MM.1S (cell line): Measurements from ENCODE around the gene MALRD1.

Experiments
- DNase-seq: peaks from one replicate; pipeline ENCODE4 v3.0.0-alpha.2; 2015
- H2AFZ ChIP-seq: fragments of 300-600 bp; sonication (generic); 2 replicates; pipeline ENCODE4 v1.6.0; 2016; ENCODE audit warnings: antibody characterized with exemption, low read length
- H3F3A ChIP-seq: fragments of 300-600 bp; sonication (generic); 2 replicates; pipeline ENCODE4 v1.6.1; 2016; ENCODE audit warnings: mild to moderate bottlenecking, antibody characterized with exemption, low read length, moderate library complexity, mixed read lengths; ENCODE audit not compliant: insufficient read depth
- H3K27ac ChIP-seq: fragments of 300-600 bp; sonication (generic); 2 replicates; pipeline ENCODE4 v1.5.1; 2016; ENCODE audit warnings: mild to moderate bottlenecking, low read length
- H3K27me3 ChIP-seq: fragments of 300-600 bp; sonication (generic); replicated peaks from 2 replicates; pipeline ENCODE4 v1.6.0; 2016; ENCODE audit warnings: low read length; ENCODE audit not compliant: insufficient read depth
- H3K36me3 ChIP-seq: fragments of 300-600 bp; sonication (generic); replicated peaks from 2 replicates; pipeline ENCODE4 v1.6.1; 2016; ENCODE audit warnings: mild to moderate bottlenecking, low read length, mixed read lengths; ENCODE audit not compliant: insufficient read depth
- H3K4me1 ChIP-seq: fragments of 300-600 bp; sonication (generic); 2 replicates; pipeline ENCODE4 v1.6.1; 2016; ENCODE audit warnings: low read length, mixed read lengths
- H3K4me2 ChIP-seq: fragments of 300-600 bp; sonication (generic); 2 replicates; pipeline ENCODE4 v1.6.0; 2016; ENCODE audit warnings: low read depth, low read length
- H3K4me3 ChIP-seq: fragments of 300-600 bp; sonication (generic); 2 replicates; pipeline ENCODE4 v1.5.1; 2016; ENCODE audit warnings: low read length, mixed read lengths
- H3K79me2 ChIP-seq: fragments of 300-600 bp; sonication (generic); 2 replicates; pipeline ENCODE4 v1.6.1; 2016; ENCODE audit warnings: mixed run types, low read length, mixed read lengths
- H3K9ac ChIP-seq: fragments of 300-600 bp; sonication (generic); 2 replicates; pipeline ENCODE4 v1.6.1; 2016; ENCODE audit warnings: low read length, mixed read lengths
- H3K9me2 ChIP-seq: fragments of 300-600 bp; sonication (generic); replicated peaks from 2 replicates; pipeline ENCODE4 v1.6.1; 2016; ENCODE audit warnings: mild to moderate bottlenecking, low read length, mixed read lengths; ENCODE audit not compliant: insufficient read depth
- H3K9me3 ChIP-seq: fragments of 300-600 bp; sonication (generic); replicated peaks from 2 replicates; pipeline ENCODE4 v1.6.1; 2016; ENCODE audit warnings: mild to moderate bottlenecking, low read length, mixed read lengths; ENCODE audit not compliant: insufficient read depth
- H4K20me1 ChIP-seq: fragments of 300-600 bp; sonication (generic); 2 replicates; pipeline ENCODE4 v1.6.1; 2016; ENCODE audit warnings: mild to moderate bottlenecking, low read length, moderate library complexity, mixed read lengths; ENCODE audit not compliant: insufficient read depth
- EZH2 ChIP-seq: fragments of 300-600 bp; sonication (generic); optimal IDR thresholded peaks from 2 replicates; pipeline ENCODE3; 2017; ENCODE audit warnings: low read depth, mild to moderate bottlenecking, antibody characterized with exemption, low read length, mixed read lengths
- EZH2phosphoT487 ChIP-seq: fragments of 300-600 bp; sonication (generic); IDR thresholded peaks from 2 replicates; pipeline ENCODE4 v1.6.1; 2018; ENCODE audit warnings: antibody characterized with exemption, low read length
- TF ChIP-seq, protein P1 (sequence below): fragments of 300-600 bp; sonication (generic); IDR thresholded peaks from 2 replicates; pipeline ENCODE4 v1.5.1; 2016; ENCODE audit warnings: antibody characterized with exemption, low read length, mixed read lengths

Gene MALRD1

DNA sequence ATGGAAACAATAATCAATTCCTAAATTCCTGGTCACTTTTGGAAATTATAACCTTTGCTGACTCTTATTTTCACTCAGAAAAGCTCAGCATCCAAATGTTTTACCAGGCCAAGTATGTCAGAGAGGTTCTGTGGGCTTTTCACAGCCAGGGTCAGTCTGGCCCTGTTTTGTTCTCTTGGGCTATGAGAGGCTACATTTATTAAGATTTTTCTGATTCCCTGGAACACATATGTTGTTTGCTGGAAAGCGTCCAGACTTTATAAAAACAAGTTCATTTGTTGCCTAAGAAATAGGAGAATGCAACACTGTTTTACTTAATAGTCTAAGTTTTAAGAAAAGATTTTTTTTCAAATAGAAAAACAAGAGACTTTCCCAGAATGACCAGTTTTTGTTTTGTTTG, 529.2 kb downstream of the MALRD1 start:
- no peaks in the 10 kb centered on the region for H3K9me3 ChIP-seq
- H4K20me1 ChIP-seq: no peaks in the 10 kb centered on the region
- no peaks in the 10 kb centered on the region for H3K4me1 ChIP-seq
- H3K27me3 ChIP-seq: no peaks in the 10 kb centered on the region
- H2AFZ ChIP-seq: no peak overlapping the region
- no peak overlapping the region for H3K4me3 ChIP-seq
- DNase-seq: no peak
- H3F3A ChIP-seq: no peaks in the 10 kb centered on the region
- no peak overlapping the region for H3K27ac ChIP-seq
- no peaks in the 10 kb centered on the region for H3K36me3 ChIP-seq
- H3K9ac ChIP-seq: no peak overlapping the region
- H3K79me2 ChIP-seq: no peaks in the 10 kb centered on the region
- no peak overlapping the region for H3K4me2 ChIP-seq
- H3K9me2 ChIP-seq: no peaks in the 10 kb centered on the region
- TF ChIP-seq EZH2phosphoT487 (no peak), EZH2 (no peak)
- TF ChIP-seq, protein P1, sequence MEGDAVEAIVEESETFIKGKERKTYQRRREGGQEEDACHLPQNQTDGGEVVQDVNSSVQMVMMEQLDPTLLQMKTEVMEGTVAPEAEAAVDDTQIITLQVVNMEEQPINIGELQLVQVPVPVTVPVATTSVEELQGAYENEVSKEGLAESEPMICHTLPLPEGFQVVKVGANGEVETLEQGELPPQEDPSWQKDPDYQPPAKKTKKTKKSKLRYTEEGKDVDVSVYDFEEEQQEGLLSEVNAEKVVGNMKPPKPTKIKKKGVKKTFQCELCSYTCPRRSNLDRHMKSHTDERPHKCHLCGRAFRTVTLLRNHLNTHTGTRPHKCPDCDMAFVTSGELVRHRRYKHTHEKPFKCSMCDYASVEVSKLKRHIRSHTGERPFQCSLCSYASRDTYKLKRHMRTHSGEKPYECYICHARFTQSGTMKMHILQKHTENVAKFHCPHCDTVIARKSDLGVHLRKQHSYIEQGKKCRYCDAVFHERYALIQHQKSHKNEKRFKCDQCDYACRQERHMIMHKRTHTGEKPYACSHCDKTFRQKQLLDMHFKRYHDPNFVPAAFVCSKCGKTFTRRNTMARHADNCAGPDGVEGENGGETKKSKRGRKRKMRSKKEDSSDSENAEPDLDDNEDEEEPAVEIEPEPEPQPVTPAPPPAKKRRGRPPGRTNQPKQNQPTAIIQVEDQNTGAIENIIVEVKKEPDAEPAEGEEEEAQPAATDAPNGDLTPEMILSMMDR: no peak

DNA sequence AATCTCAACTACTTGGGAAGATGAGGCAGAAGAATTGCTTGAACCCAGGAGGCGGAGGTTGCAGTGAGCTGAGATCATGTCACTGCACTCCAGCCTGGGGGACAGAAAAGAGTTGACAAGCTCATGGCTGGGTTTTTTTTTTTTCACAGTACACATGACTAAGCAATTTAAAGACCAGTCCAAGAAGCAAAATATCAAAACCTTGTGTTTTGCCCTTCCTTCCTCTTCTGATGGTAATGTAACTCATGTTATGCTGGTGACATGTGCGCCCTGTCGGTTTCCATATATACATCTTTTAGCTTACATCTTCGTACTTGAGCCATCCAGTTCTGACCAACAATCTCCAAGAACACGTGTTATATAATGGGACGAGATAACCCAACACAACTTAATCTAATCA, 530.0 kb downstream of the MALRD1 start:
- no peaks in the 10 kb centered on the region for H3K27me3 ChIP-seq
- no peaks in the 10 kb centered on the region for H3K4me1 ChIP-seq
- H3K4me3 ChIP-seq: no peak overlapping the region
- H3K79me2 ChIP-seq: no peaks in the 10 kb centered on the region
- no peaks in the 10 kb centered on the region for H4K20me1 ChIP-seq
- no peak for TF ChIP-seq EZH2
- TF ChIP-seq, protein P1: no peak
- TF ChIP-seq EZH2phosphoT487: no peak
- H3K9ac ChIP-seq: no peak overlapping the region
- no peak overlapping the region for H3K4me2 ChIP-seq
- no peaks in the 10 kb centered on the region for H3K36me3 ChIP-seq
- DNase-seq: no peak
- H3K9me3 ChIP-seq: no peaks in the 10 kb centered on the region
- no peak overlapping the region for H2AFZ ChIP-seq
- H3K27ac ChIP-seq: no peak overlapping the region
- H3F3A ChIP-seq: no peaks in the 10 kb centered on the region
- no peaks in the 10 kb centered on the region for H3K9me2 ChIP-seq

- Histone ChIP-seq H3K9ac (no peak overlapping the region), H3K9me3 (no peaks in the 10 kb centered on the region), H3K27me3 (no peaks in the 10 kb centered on the region), H3K9me2 (no peaks in the 10 kb centered on the region), H3K4me3 (no peak overlapping the region), H3F3A (no peaks in the 10 kb centered on the region), H4K20me1 (no peaks in the 10 kb centered on the region), H3K4me1 (no peaks in the 10 kb centered on the region), H3K79me2 (no peaks in the 10 kb centered on the region), H2AFZ (no peak overlapping the region), H3K36me3 (no peaks in the 10 kb centered on the region), H3K27ac (no peak overlapping the region), H3K4me2 (no peak overlapping the region)
- no peak for DNase-seq
- TF ChIP-seq, protein P1: no peak
- no peak for TF ChIP-seq EZH2
- no peak for TF ChIP-seq EZH2phosphoT487
Measured at GRCh38 chr10:19579761-19580545, 531.4 kb downstream of the MALRD1 start.
